HEK293 (cell line): ENCODE measurements around the gene DLGAP4.
A peak's percentile ranks its signal among the peaks of the same experiment; 100 is the strongest.

Source experiments
- CTCF ChIP-seq: fragments of 450-650 bp; formaldehyde crosslinking; IDR thresholded peaks from 2 replicates; pipeline ENCODE4 v1.5.1; 2016; ENCODE audit warnings: missing biosample characterization, missing genetic modification characterization
- ELK4 ChIP-seq: IDR thresholded peaks from 2 replicates; pipeline ENCODE4 v1.6.1; 2011; ENCODE audit warnings: mild to moderate bottlenecking, low read depth, low read length, borderline replicate concordance
- GLIS1 ChIP-seq: fragments of 450-650 bp; formaldehyde crosslinking; IDR thresholded peaks from 2 replicates; pipeline ENCODE4 v1.5.1; 2016; ENCODE audit warnings: missing biosample characterization, missing genetic modification characterization
- PATZ1 ChIP-seq: fragments of 450-650 bp; formaldehyde crosslinking; IDR thresholded peaks from 2 replicates; pipeline ENCODE4 v1.5.1; 2016; ENCODE audit warnings: missing biosample characterization, missing genetic modification characterization
- SCRT1 ChIP-seq: fragments of 450-650 bp; formaldehyde crosslinking; IDR thresholded peaks from 2 replicates; pipeline ENCODE4 v1.5.1; 2016; ENCODE audit warnings: missing biosample characterization, missing genetic modification characterization, borderline replicate concordance
- SP3 ChIP-seq: fragments of 450-650 bp; formaldehyde crosslinking; IDR thresholded peaks from 2 replicates; pipeline ENCODE4 v1.5.1; 2016; ENCODE audit warnings: missing biosample characterization, missing genetic modification characterization
- TSHZ1 ChIP-seq: fragments of 450-650 bp; formaldehyde crosslinking; IDR thresholded peaks from 2 replicates; pipeline ENCODE4 v1.5.1; 2016; ENCODE audit warnings: missing biosample characterization, missing genetic modification characterization, borderline replicate concordance
- YY1 ChIP-seq: fragments of 450-650 bp; formaldehyde crosslinking; IDR thresholded peaks from 2 replicates; pipeline ENCODE4 v1.5.1; 2018; ENCODE audit warnings: missing biosample characterization, missing genetic modification characterization
- ZBTB1 ChIP-seq: fragments of 450-650 bp; formaldehyde crosslinking; IDR thresholded peaks from 2 replicates; pipeline ENCODE4 v1.5.1; 2016; ENCODE audit warnings: missing biosample characterization, missing genetic modification characterization
- ZBTB10 ChIP-seq: fragments of 450-650 bp; formaldehyde crosslinking; IDR thresholded peaks from 2 replicates; pipeline ENCODE4 v1.5.1; 2016; ENCODE audit warnings: missing biosample characterization, missing genetic modification characterization
- ZBTB20 ChIP-seq: fragments of 450-650 bp; formaldehyde crosslinking; IDR thresholded peaks from 2 replicates; pipeline ENCODE4 v1.5.1; 2016; ENCODE audit warnings: missing biosample characterization, missing genetic modification characterization
- ZBTB48 ChIP-seq: fragments of 450-650 bp; formaldehyde crosslinking; IDR thresholded peaks from 2 replicates; pipeline ENCODE4 v1.5.1; 2016; ENCODE audit warnings: missing biosample characterization, missing genetic modification characterization
- ZBTB8A ChIP-seq: fragments of 450-650 bp; formaldehyde crosslinking; IDR thresholded peaks from 2 replicates; pipeline ENCODE4 v1.5.1; 2016; ENCODE audit warnings: missing biosample characterization, missing genetic modification characterization
- ZFP3 ChIP-seq: fragments of 450-650 bp; formaldehyde crosslinking; IDR thresholded peaks from 2 replicates; pipeline ENCODE4 v1.5.1; 2016; ENCODE audit warnings: low read depth, missing biosample characterization, missing genetic modification characterization
- ZNF121 ChIP-seq: fragments of 450-650 bp; formaldehyde crosslinking; IDR thresholded peaks from 2 replicates; pipeline ENCODE4 v1.5.1; 2016; ENCODE audit warnings: missing biosample characterization, missing genetic modification characterization
- ZNF138 ChIP-seq: fragments of 450-650 bp; formaldehyde crosslinking; IDR thresholded peaks from 2 replicates; pipeline ENCODE4 v1.5.1; 2016; ENCODE audit warnings: missing biosample characterization, missing genetic modification characterization, borderline replicate concordance
- ZNF223 ChIP-seq: fragments of 450-650 bp; formaldehyde crosslinking; IDR thresholded peaks from 2 replicates; pipeline ENCODE4 v1.5.1; 2016; ENCODE audit warnings: missing biosample characterization, missing genetic modification characterization
- ZNF23 ChIP-seq: fragments of 450-650 bp; formaldehyde crosslinking; IDR thresholded peaks from 2 replicates; pipeline ENCODE4 v1.5.1; 2016; ENCODE audit warnings: missing biosample characterization, missing genetic modification characterization, borderline replicate concordance
- ZNF341 ChIP-seq: fragments of 450-650 bp; formaldehyde crosslinking; IDR thresholded peaks from 2 replicates; pipeline ENCODE4; 2016; ENCODE audit warnings: low read depth, missing biosample characterization, missing genetic modification characterization
- ZNF510 ChIP-seq: fragments of 450-650 bp; formaldehyde crosslinking; IDR thresholded peaks from 2 replicates; pipeline ENCODE4 v1.5.1; 2018; ENCODE audit warnings: mild to moderate bottlenecking, missing genetic modification characterization, missing biosample characterization; ENCODE audit not compliant: insufficient replicate concordance
- ZNF521 ChIP-seq: fragments of 450-650 bp; formaldehyde crosslinking; IDR thresholded peaks from 2 replicates; pipeline ENCODE4 v1.5.1; 2017; ENCODE audit warnings: missing biosample characterization, mild to moderate bottlenecking, missing genetic modification characterization
- ZNF530 ChIP-seq: fragments of 450-650 bp; formaldehyde crosslinking; IDR thresholded peaks from 2 replicates; pipeline ENCODE4 v1.5.1; 2016; ENCODE audit warnings: low read depth, missing biosample characterization, missing genetic modification characterization
- ZNF548 ChIP-seq: fragments of 450-650 bp; formaldehyde crosslinking; IDR thresholded peaks from 2 replicates; pipeline ENCODE4 v1.5.1; 2016; ENCODE audit warnings: missing biosample characterization, missing genetic modification characterization
- ZNF555 ChIP-seq: fragments of 450-650 bp; formaldehyde crosslinking; conservative IDR thresholded peaks from 2 replicates; pipeline ENCODE4 v1.5.1; 2017; ENCODE audit warnings: missing biosample characterization, mild to moderate bottlenecking, missing genetic modification characterization, inconsistent platforms
- ZNF558 ChIP-seq: fragments of 450-650 bp; formaldehyde crosslinking; IDR thresholded peaks from 2 replicates; pipeline ENCODE4 v1.5.1; 2016; ENCODE audit warnings: missing biosample characterization, missing genetic modification characterization
- ZNF623 ChIP-seq: fragments of 450-650 bp; formaldehyde crosslinking; IDR thresholded peaks from 2 replicates; pipeline ENCODE4 v1.5.1; 2016; ENCODE audit warnings: missing biosample characterization, missing genetic modification characterization
- ZNF629 ChIP-seq: fragments of 450-650 bp; formaldehyde crosslinking; IDR thresholded peaks from 2 replicates; pipeline ENCODE4 v1.5.1; 2017; ENCODE audit warnings: missing biosample characterization, missing genetic modification characterization
- ZNF747 ChIP-seq: fragments of 450-650 bp; formaldehyde crosslinking; IDR thresholded peaks from 2 replicates; pipeline ENCODE4 v1.5.1; 2016; ENCODE audit warnings: missing biosample characterization, missing genetic modification characterization
- ZNF791 ChIP-seq: fragments of 450-650 bp; formaldehyde crosslinking; IDR thresholded peaks from 2 replicates; pipeline ENCODE4 v1.5.1; 2016; ENCODE audit warnings: missing biosample characterization, missing genetic modification characterization

DLGAP4 gene

GRCh38 chr20:36460648-36461599 is 154.8 kb downstream of the DLGAP4 start (continued):
- no peak for TF ChIP-seq CTCF (tag by site-specific recombination)
- TF ChIP-seq ZNF23 (tag by site-specific recombination), result no peak
- no peak for TF ChIP-seq ZNF555 (tag by site-specific recombination)
- peak; percentile 77 for TF ChIP-seq ZNF341 (tag by site-specific recombination)
- no peak for TF ChIP-seq ZBTB48 (tag by site-specific recombination)
- no peak for TF ChIP-seq TSHZ1 (tag by site-specific recombination)
- no peak for TF ChIP-seq SCRT1 (tag by site-specific recombination)
- no peak for TF ChIP-seq ELK4
- no peak for TF ChIP-seq ZNF121 (tag by site-specific recombination)
- no peak for TF ChIP-seq ZFP3 (tag by site-specific recombination)
- TF ChIP-seq ZNF548 (tag by site-specific recombination), result no peak
- peak; percentile 92 for TF ChIP-seq PATZ1 (tag by site-specific recombination)
- no peak for TF ChIP-seq ZNF138 (tag by site-specific recombination)
- no peak for TF ChIP-seq ZBTB8A (tag by site-specific recombination)
- TF ChIP-seq YY1 (tag by site-specific recombination), result no peak
- no peak for TF ChIP-seq ZBTB1 (tag by site-specific recombination)
- TF ChIP-seq ZNF530 (tag by site-specific recombination), result no peak
- no peak for TF ChIP-seq ZNF521 (tag by site-specific recombination)
- TF ChIP-seq ZNF223 (tag by site-specific recombination), result no peak
- TF ChIP-seq ZNF623 (tag by site-specific recombination), result no peak
- TF ChIP-seq ZNF510 (tag by site-specific recombination), result no peak
- peak; percentile 72 for TF ChIP-seq SP3 (tag by site-specific recombination)
- TF ChIP-seq ZNF791, result no peak
- peak; percentile 31; the same call in 1 of the 2 replicates for TF ChIP-seq ZNF629 (tag by site-specific recombination)
- no peak for TF ChIP-seq ZBTB20 (tag by site-specific recombination)
- no peak for TF ChIP-seq ZNF747 (tag by site-specific recombination)
- peak; percentile 76 for TF ChIP-seq ZBTB10 (tag by site-specific recombination)
- 0 out of 2 replicates have a peak, but pooled peaks have one; percentile 20 for TF ChIP-seq ZNF558 (tag by site-specific recombination)
- peak; percentile 82 for TF ChIP-seq GLIS1
